GM12873 (cell line): ENCODE results near the gene IGF2.

ENCODE experiments used
- CTCF ChIP-seq: IDR thresholded peaks from 2 replicates; pipeline ENCODE4 v1.5.1; 2012; ENCODE audit warnings: low read depth, mild to moderate bottlenecking, moderate library complexity, low read length, control low read depth; ENCODE audit not compliant: insufficient read depth; ENCODE audit errors: missing control alignments

IGF2 gene

GRCh38 chr11:2127482-2128129 lies 11.6 kb downstream of the IGF2 start:
- no peak for TF ChIP-seq CTCF

- no peak for TF ChIP-seq CTCF
Observed at GRCh38 chr11:2126520-2127085, 12.6 kb downstream of the IGF2 start.

- TF ChIP-seq CTCF: no peak
Observed at GRCh38 chr11:2123628-2123960, 15.6 kb downstream of the IGF2 start.

GRCh38 chr11:2122907-2123627 lies 16.1 kb downstream of the IGF2 start:
- no peak for TF ChIP-seq CTCF

- TF ChIP-seq CTCF: no peak
Observed at GRCh38 chr11:2122222-2122906, 16.8 kb downstream of the IGF2 start.

GRCh38 chr11:2121227-2122130 lies 17.7 kb downstream of the IGF2 start:
- TF ChIP-seq CTCF: no peak
